GM12878 (cell line): Measurements from ENCODE around the gene IQGAP3. TPM values are rescaled to one million over a fixed set of nuclear protein-coding genes. Genes with fewer than 3 reads are reported as not detected.

Experiments used
- ATAC-seq: fragments of 200-7000 bp; cut with Tn5 transposase; 3 replicates; pipeline ENCODE4 v1.9.1; 2020; ENCODE audit warnings: mild to moderate bottlenecking, moderate library complexity
- BruUV-seq: library from RNA; stranded (reverse); fragments of 400-500 nt; replicated peaks from 2 replicates; lab custom pipeline; 2021; lab: Mats Ljungman, UMichigan
- CTCF ChIA-PET: fragments of 300-600 bp; sonication (Branson Sonifier 250); formaldehyde crosslinking; extraction: SDS; loops from one replicate; lab custom pipeline; 2021; ENCODE audit warnings: inconsistent platforms; lab: Yijun Ruan, JAX
- POLR2A ChIA-PET: fragments of 350-600 bp; formaldehyde crosslinking; extraction: SDS; loops from one replicate; lab custom pipeline; 2021; ENCODE audit warnings: inconsistent platforms; lab: Charles Lee
- RAD21 ChIA-PET: fragments of 300-600 bp; sonication (Branson Sonifier 250); formaldehyde crosslinking; loops from one replicate; lab custom pipeline; 2023; ENCODE audit warnings: antibody characterized with exemption; ENCODE audit not compliant: unreplicated experiment; lab: Charles Lee
- SMC1A ChIA-PET: fragments of 300-600 bp; sonication (Branson Sonifier 250); formaldehyde crosslinking; loops from one replicate; lab custom pipeline; 2023; ENCODE audit not compliant: unreplicated experiment, uncharacterized antibody; lab: Charles Lee
- DNase-seq: peaks from one replicate; pipeline ENCODE4 v3.0.0-alpha.2; 2011; ENCODE audit warnings: low read depth, low spot score
- FAIRE-seq: peaks from 3 replicates; lab custom pipeline; 2011; peaks lifted over from hg19 to GRCh38; lab: Jason Lieb, UNC
- H2AFZ ChIP-seq: 2 replicates; pipeline ENCODE4 v1.6.0; 2011; ENCODE audit warnings: low read depth, low read length, control low read depth; ENCODE audit not compliant: control insufficient read depth
- H3K27ac ChIP-seq: 2 replicates; pipeline ENCODE4 v1.5.1; 2011; ENCODE audit warnings: control low read depth; ENCODE audit not compliant: control insufficient read depth, insufficient read depth
- H3K27me3 ChIP-seq, 2 experiments: replicated peaks in 1 of 2; 2 replicates each; pipeline versions ENCODE4 v1.6.0 to v1.6.1; 2011; ENCODE audit warnings: low read length in 1 of 2; ENCODE audit not compliant: control insufficient read depth in 2 of 2, insufficient read depth in 2 of 2
- H3K36me3 ChIP-seq, 2 experiments: 2 replicates each; pipeline ENCODE4 v1.5.1; 2011; ENCODE audit warnings: low read length in 1 of 2; ENCODE audit not compliant: control insufficient read depth in 2 of 2, insufficient read depth in 2 of 2
- H3K4me1 ChIP-seq: 2 replicates; pipeline ENCODE4 v1.6.1; 2011; ENCODE audit warnings: mild to moderate bottlenecking, low read length, moderate library complexity, mixed read lengths; ENCODE audit not compliant: control insufficient read depth, insufficient read depth
- H3K4me2 ChIP-seq: 2 replicates; pipeline ENCODE4 v1.6.0; 2011; ENCODE audit warnings: control low read depth; ENCODE audit not compliant: control insufficient read depth, insufficient read depth
- H3K4me3 ChIP-seq: fragments of 200-600 bp; sonication (generic); 2 replicates; pipeline ENCODE4 v1.5.1; 2016
- H3K79me2 ChIP-seq: 2 replicates; pipeline ENCODE4 v1.6.0; 2011; ENCODE audit warnings: low read length; ENCODE audit not compliant: control insufficient read depth, insufficient read depth
- H3K9ac ChIP-seq: 2 replicates; pipeline ENCODE4 v1.8.0; 2011; ENCODE audit warnings: low read length, control low read depth, mixed read lengths; ENCODE audit not compliant: control insufficient read depth, insufficient read depth
- H3K9me3 ChIP-seq: replicated peaks from 3 replicates; pipeline ENCODE4 v1.5.1; 2011; ENCODE audit warnings: mild to moderate bottlenecking, low read length; ENCODE audit not compliant: control insufficient read depth, insufficient read depth
- H4K20me1 ChIP-seq: 2 replicates; pipeline ENCODE4 v1.6.0; 2011; ENCODE audit not compliant: control insufficient read depth, insufficient read depth
- CHD4 ChIP-seq: fragments of 200-600 bp; sonication (generic); IDR thresholded peaks from 2 replicates; pipeline ENCODE4 v1.6.1; 2016; ENCODE audit warnings: mild to moderate bottlenecking
- GABPA ChIP-seq: IDR thresholded peaks from 2 replicates; pipeline ENCODE4 v1.6.1; 2014; ENCODE audit warnings: antibody characterized with exemption, low read depth, mild to moderate bottlenecking, inconsistent platforms
- ZNF622 ChIP-seq: fragments of 450-650 bp; IDR thresholded peaks from 2 replicates; pipeline ENCODE4 v1.6.1; 2017; ENCODE audit warnings: mild to moderate bottlenecking, inconsistent platforms
- WGBS: methylation state at CpG from one replicate; pipeline ENCODE4 v1.1.6; 2016; ENCODE audit warnings: low lambda C conversion rate; ENCODE audit not compliant: insufficient replicate concordance, insufficient coverage; ENCODE audit errors: missing lambda C conversion rate; 5-methylcytosine and 5-hydroxymethylcytosine counted together
- in situ Hi-C: fragments of 300-500 bp; cut with MboI; formaldehyde crosslinking; loops from 9 replicates; pipeline ENCODE4 v1.14.3; 2018; ENCODE audit warnings: mixed read lengths
- intact Hi-C: fragments of 100-400 bp; cut with micrococcal nuclease; formaldehyde crosslinking; loops from one replicate; pipeline ENCODE4 v1.14.2; 2022; ENCODE audit not compliant: unreplicated experiment
- polyA plus RNA-seq, 11 experiments: library from polyadenylated mRNA; depleted of rRNA in 4 of 11; unstranded in 6 of 11; stranded (reverse) in 5 of 11; fragments of >200 nt; fragmentation: Nextera tagmentation in 4 of 11; fragmentation: Illumina TruSeq in 1 of 11; extraction: Ambion mirVana in 4 of 11; extraction: Trizol in 1 of 11; gene quantifications; 1 replicate in 1 of 11; 2 replicates in 10 of 11; pipeline versions ENCODE4 v1.2.1 to v1.2.3, GENCODE V29; 2011 to 2016; ENCODE audit warnings: inconsistent platforms in 2 of 11, missing spikeins in 2 of 11, low read depth in 1 of 11
- total RNA-seq, 4 experiments: library from RNA; depleted of rRNA in 3 of 4; stranded (reverse); fragments of >200 nt in 3 of 4; fragmentation: Illumina TruSeq in 1 of 4; extraction: Trizol in 1 of 4; gene quantifications; 2 replicates each; pipeline versions ENCODE4 v1.2.1 to v1.2.3, GENCODE V29; 2013 to 2021
- TF ChIP-seq, protein P1 (sequence below), 3 experiments: IDR thresholded peaks in 2 of 3; conservative IDR thresholded peaks in 1 of 3; 2 replicates each; pipeline ENCODE4 v1.5.1; 2011; ENCODE audit warnings: low read depth in 3 of 3, low read length in 3 of 3, mild to moderate bottlenecking in 3 of 3, control low read depth in 2 of 3, moderate library complexity in 2 of 3, inconsistent platforms in 1 of 3, mixed read lengths in 1 of 3; ENCODE audit not compliant: control insufficient read depth in 2 of 3, insufficient read depth in 1 of 3; ENCODE audit errors: extremely low read depth in 1 of 3

The IQGAP3 gene
- total and polyA plus RNA-seq, 10 of the 15 experiments (the other 5 are each of a cell fraction or from before 2014, with no cell fraction given), result 1.1 to 10.7 (median 7.9) TPM

- DNase-seq, result no peak
- ChIA-PET RAD21 (no interaction called here), SMC1A (interaction anchor here (1.0 to 2.7 kb wide), 2 partner anchors 12 to 86 kb away, joined by 3 to 9 read pairs; no protein-coding TSS in a partner anchor), POLR2A (no interaction called here), CTCF (interaction anchor here (1.9 kb wide), 1 partner anchor 120 kb away, joined by 6 read pairs; no protein-coding TSS in a partner anchor)
- TF ChIP-seq CHD4 (no peak), ZNF622 (no peak)
- no peak for FAIRE-seq
- no peaks in the 10 kb centered on the region for H3K9me3 ChIP-seq
- H3K9ac ChIP-seq, result no peak overlapping the region
- H3K27ac ChIP-seq, result no peak overlapping the region
- in situ Hi-C loops, result no loop called here
- ATAC-seq, result no peak
- H3K27me3 ChIP-seq, result no peaks in the 10 kb centered on the region
- no peak overlapping the region for H3K4me3 ChIP-seq
- whole genome bisulfite sequencing, result 100% methylated on average over 4 of the region's 4 CpGs
- no peaks in the 10 kb centered on the region for H3K79me2 ChIP-seq
- 0 out of 2 replicates have a peak, but pooled peaks cover under 1% of the 10 kb centered on the region for H3K4me1 ChIP-seq
- intact Hi-C loops, result no loop called here
- no peaks in the 10 kb centered on the region for H4K20me1 ChIP-seq
- BruUV-seq, result no TSS peak
- H3K36me3 ChIP-seq, result no peaks in the 10 kb centered on the region
- no peak overlapping the region for H3K4me2 ChIP-seq
- H2AFZ ChIP-seq, result no peak overlapping the region
These were observed 5.9 kb downstream of the IQGAP3 start for GRCh38 chr1:156566436-156566835.

DNA sequence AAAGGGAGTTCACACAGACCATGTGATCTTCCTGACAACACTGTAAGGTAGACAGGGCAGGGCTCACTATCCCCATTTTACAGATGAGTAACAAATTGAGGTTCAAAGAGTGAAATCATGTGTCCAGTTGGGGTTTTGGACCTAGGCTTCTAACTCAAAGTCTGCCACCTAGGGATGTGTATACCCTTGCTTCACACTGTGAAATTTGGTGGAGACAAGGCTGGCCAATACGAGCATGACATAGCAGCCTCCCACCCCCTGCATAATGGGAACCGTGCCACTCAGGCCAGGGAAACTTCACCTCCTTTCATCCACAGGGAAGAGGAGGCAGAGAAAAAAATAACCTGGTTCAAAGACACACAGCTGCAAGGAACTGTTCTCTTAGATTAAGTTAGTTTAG lies 6.8 kb downstream of the IQGAP3 start:
- BruUV-seq, result no TSS peak
- POLR2A ChIA-PET, result interaction anchor here (0.6 kb wide), 1 partner anchor 107 kb away, joined by 3 read pairs; no protein-coding TSS in a partner anchor
- FAIRE-seq, result no peak

More for the DNA sequence above, 6.8 kb downstream of the IQGAP3 start:
- Histone ChIP-seq H4K20me1 (no peaks in the 10 kb centered on the region), H3K9me3 (no peaks in the 10 kb centered on the region), H3K9ac (no peak overlapping the region), H3K4me2 (no peak overlapping the region), H3K36me3 (no peaks in the 10 kb centered on the region), H3K27me3 (no peaks in the 10 kb centered on the region), H2AFZ (no peak overlapping the region), H3K27ac (no peak overlapping the region), H3K4me1 (no peaks in the 10 kb centered on the region), H3K4me3 (no peak overlapping the region), H3K79me2 (no peaks in the 10 kb centered on the region)
- RAD21 ChIA-PET, result interaction anchor here (0.6 kb wide), 1 partner anchor 39 kb away, joined by 3 read pairs; no protein-coding TSS in a partner anchor
- SMC1A ChIA-PET, result interaction anchor here (1.0 to 2.7 kb wide), 2 partner anchors 11 to 85 kb away, joined by 3 to 9 read pairs; no protein-coding TSS in a partner anchor
- in situ Hi-C loops, result no loop called here
- DNase-seq (no peak), ATAC-seq (no peak; the same call in 2 of the 3 replicates)
- CTCF ChIA-PET, result interaction anchor here (1.0 to 1.9 kb wide), 2 partner anchors 85 to 119 kb away, joined by 3 to 6 read pairs; no protein-coding TSS in a partner anchor
- 74% methylated on average over 2 of the region's 2 CpGs for WGBS
- no peak for TF ChIP-seq GABPA
- TF ChIP-seq, protein P1, sequence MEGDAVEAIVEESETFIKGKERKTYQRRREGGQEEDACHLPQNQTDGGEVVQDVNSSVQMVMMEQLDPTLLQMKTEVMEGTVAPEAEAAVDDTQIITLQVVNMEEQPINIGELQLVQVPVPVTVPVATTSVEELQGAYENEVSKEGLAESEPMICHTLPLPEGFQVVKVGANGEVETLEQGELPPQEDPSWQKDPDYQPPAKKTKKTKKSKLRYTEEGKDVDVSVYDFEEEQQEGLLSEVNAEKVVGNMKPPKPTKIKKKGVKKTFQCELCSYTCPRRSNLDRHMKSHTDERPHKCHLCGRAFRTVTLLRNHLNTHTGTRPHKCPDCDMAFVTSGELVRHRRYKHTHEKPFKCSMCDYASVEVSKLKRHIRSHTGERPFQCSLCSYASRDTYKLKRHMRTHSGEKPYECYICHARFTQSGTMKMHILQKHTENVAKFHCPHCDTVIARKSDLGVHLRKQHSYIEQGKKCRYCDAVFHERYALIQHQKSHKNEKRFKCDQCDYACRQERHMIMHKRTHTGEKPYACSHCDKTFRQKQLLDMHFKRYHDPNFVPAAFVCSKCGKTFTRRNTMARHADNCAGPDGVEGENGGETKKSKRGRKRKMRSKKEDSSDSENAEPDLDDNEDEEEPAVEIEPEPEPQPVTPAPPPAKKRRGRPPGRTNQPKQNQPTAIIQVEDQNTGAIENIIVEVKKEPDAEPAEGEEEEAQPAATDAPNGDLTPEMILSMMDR (IDR thresholded peaks at IDR 0.05 in 2 of 3, conservative IDR thresholded peaks at IDR 0.05 in 1 of 3; ENCODE audit: control insufficient read depth in 2 of 3, extremely low read depth in 1 of 3, insufficient read depth in 1 of 3, low read depth in 3 of 3, low read length in 3 of 3), result 0 out of 6 replicates have a peak, but pooled peaks of 1 of the 3 experiments have one; percentile 1
- intact Hi-C loops, result no loop called here
